ENCODE data around the gene MACROD2.

GRCh38 chr20:15164726-15165125 is 1169.4 kb downstream of the MACROD2 start:
- TF ChIP-seq POLR2A (IDR thresholded peaks at IDR 0.05), result no peak
- TF ChIP-seq CTCF (IDR thresholded peaks at IDR 0.05), result no peak
